Epithelial cell of esophagus (primary cell): ENCODE results near the gene FASLG.

Experiments used
- DNase-seq: peaks from one replicate; pipeline ENCODE4 v3.0.0; 2010; ENCODE audit warnings: low read depth
- H3K4me3 ChIP-seq: 2 replicates; pipeline ENCODE4 v1.5.1; 2011; ENCODE audit warnings: mild to moderate bottlenecking, low read length, control low read depth
- TF ChIP-seq, protein P1 (sequence below): IDR thresholded peaks from 2 replicates; pipeline ENCODE4 v1.5.1; 2011; ENCODE audit warnings: low read depth, mild to moderate bottlenecking, low read length, control low read depth, inconsistent platforms; ENCODE audit not compliant: insufficient read depth; ENCODE audit errors: missing control alignments

FASLG gene

DNA sequence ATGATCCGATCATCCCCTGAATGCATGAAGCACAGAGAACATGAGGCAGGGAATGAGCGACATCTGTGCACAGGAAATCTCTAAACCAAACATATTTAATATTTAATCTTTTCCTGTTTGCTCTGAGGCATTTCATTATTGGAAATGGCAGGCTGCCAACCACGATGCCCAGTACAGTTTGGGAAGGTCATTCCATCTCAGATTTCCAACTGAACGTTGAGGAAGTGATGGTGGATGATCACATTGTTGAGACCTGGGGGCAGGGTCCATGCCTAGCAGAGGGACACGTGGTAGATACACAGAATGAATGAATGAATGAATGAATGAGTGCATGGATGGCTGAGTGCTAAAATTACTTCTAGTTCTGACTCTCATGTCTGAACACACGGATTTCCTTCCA lies 15.9 kb upstream of the FASLG start:
- DNase-seq: peak; percentile 18
- no peak overlapping the region for H3K4me3 ChIP-seq
- TF ChIP-seq, protein P1, sequence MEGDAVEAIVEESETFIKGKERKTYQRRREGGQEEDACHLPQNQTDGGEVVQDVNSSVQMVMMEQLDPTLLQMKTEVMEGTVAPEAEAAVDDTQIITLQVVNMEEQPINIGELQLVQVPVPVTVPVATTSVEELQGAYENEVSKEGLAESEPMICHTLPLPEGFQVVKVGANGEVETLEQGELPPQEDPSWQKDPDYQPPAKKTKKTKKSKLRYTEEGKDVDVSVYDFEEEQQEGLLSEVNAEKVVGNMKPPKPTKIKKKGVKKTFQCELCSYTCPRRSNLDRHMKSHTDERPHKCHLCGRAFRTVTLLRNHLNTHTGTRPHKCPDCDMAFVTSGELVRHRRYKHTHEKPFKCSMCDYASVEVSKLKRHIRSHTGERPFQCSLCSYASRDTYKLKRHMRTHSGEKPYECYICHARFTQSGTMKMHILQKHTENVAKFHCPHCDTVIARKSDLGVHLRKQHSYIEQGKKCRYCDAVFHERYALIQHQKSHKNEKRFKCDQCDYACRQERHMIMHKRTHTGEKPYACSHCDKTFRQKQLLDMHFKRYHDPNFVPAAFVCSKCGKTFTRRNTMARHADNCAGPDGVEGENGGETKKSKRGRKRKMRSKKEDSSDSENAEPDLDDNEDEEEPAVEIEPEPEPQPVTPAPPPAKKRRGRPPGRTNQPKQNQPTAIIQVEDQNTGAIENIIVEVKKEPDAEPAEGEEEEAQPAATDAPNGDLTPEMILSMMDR: no peak

DNA sequence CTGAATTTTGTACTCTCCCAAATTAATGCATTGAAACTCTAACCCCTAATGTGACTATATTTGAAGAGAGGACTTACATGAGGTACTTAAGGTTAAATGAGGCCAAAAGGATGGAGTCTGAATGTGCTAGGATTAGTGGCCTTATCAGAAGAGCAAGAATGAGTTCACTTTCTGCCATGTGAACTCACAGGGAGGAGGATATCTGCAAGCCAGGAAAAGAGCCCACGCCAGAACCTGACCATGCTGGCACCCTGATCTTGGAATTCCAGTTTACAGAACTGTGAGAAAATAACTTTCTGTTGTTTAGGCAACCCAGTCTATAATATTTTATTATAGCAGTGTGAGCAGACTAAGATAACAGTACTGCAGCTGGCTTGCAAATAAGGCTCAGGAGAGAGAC lies 12.2 kb upstream of the FASLG start:
- TF ChIP-seq, protein P1: no peak
- DNase-seq: no peak
- H3K4me3 ChIP-seq: no peak overlapping the region

DNA sequence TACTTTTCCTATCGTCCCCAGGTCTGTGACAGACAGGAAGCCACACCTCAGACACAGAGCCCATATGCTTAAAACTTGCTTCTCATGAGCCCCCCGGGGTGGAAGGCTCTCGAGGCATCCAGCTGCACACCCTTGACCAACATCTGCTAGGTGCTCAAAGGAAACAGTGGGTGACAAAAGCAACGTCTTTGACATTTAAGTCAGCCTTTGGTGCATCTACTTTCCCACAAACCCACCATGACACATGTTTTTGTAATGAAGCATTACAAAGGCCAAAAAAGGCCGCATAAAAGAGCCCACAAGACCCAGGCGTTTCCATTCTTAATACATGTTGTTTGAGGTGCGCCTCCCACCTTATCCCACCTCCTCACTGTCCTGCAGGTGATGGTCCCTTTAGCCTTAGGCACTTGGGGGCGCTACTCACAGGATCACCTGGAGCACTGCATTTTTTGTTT lies 11.8 kb upstream of the FASLG start:
- TF ChIP-seq, protein P1: no peak
- no peak for DNase-seq
- H3K4me3 ChIP-seq: no peak overlapping the region

DNA sequence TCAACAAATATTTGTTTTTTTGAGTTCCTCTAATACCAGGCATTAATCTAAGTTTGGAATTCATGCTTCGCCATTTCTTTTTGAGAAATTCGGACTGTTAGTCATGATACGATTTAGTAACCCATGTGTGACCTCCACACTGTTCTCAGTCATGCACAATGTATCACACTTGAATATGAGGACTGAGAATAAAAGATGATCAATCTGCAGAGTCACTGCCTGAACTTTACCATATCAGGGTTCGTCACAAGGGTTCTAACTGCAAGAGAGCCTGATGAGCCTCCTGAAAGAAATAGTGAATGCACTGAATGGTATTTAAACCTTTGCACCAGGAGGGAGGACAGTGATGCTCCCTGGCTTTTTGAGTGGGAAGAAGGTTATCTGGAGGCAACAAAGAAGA lies 10.9 kb upstream of the FASLG start:
- DNase-seq: no peak
- TF ChIP-seq, protein P1: no peak
- H3K4me3 ChIP-seq: no peak overlapping the region

DNA sequence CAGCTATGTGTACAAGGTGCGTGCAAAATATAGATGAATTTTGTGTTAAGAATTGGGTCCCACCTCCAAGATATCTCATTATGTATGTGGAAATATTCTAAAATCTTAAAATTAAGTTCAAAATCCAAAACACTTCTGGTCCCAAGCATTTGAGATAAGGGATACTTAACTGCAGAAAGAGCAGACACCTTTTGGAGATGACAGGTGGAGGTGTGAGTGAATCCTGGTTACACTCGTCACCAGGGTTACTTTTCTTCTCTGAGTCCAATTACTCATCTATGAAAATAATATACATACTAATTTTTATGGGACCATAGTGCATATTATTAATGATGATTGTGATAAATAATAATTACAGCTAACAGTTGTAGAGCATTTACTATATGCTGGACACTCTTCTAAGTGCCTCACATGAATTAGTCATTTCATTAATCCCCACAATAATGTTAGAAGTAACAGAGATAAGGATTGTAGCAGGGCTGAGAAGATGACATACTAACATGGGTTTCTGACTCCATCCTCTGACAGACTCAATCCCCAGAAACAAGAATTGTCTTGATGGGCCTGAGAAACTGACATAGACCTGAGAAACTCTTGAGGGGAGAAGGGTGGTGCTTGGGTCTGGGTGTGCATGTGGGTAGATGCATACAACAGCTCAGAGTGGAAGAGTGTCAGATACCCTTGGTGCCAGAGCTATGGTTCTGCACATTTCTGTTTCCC lies 8.3 kb upstream of the FASLG start:
- TF ChIP-seq, protein P1: no peak
- peak; percentile 54 for DNase-seq
- no peak overlapping the region for H3K4me3 ChIP-seq

- DNase-seq: peak; percentile 68
- TF ChIP-seq, protein P1: no peak
- no peak overlapping the region for H3K4me3 ChIP-seq
These were observed 5.7 kb upstream of the FASLG start for GRCh38 chr1:172653015-172653709.
